ENCODE results near the gene CMTM4.

GRCh38 chr16:66574531-66574930, 122.0 kb downstream of the CMTM4 start:
- TF ChIP-seq CTCF (IDR thresholded peaks at IDR 0.05) (no peak), NRF1 (IDR thresholded peaks at IDR 0.05; ENCODE audit: low read depth, low read length) (no peak), EP300 (IDR thresholded peaks at IDR 0.05; ENCODE audit: borderline replicate concordance in 1 of 2, low read depth in 1 of 2, low read length in 1 of 2) (no peak)
